Astrocyte (in vitro differentiated cells and primary cell): ENCODE results near the gene JUP. TPM values are rescaled to one million over a fixed set of nuclear protein-coding genes. Genes with fewer than 3 reads are reported as not detected.

ENCODE experiments used
- DNase-seq: peaks from one replicate; pipeline ENCODE4 v3.0.0-alpha.2; 2010; ENCODE audit warnings: low read depth
- FAIRE-seq: peaks from 2 replicates; lab custom pipeline; 2011; peaks lifted over from hg19 to GRCh38; lab: Jason Lieb, UNC
- H2AFZ ChIP-seq: 2 replicates; pipeline ENCODE4 v1.6.0; 2012; ENCODE audit warnings: low read depth, low read length, inconsistent platforms
- H3K27ac ChIP-seq: 2 replicates; pipeline ENCODE4 v1.5.1; 2011; ENCODE audit warnings: low read depth, low read length, inconsistent platforms
- H3K27me3 ChIP-seq: 2 replicates; pipeline ENCODE4 v1.6.0; 2011; ENCODE audit warnings: low read length, inconsistent platforms; ENCODE audit not compliant: insufficient read depth
- H3K36me3 ChIP-seq: 2 replicates; pipeline ENCODE4 v1.5.1; 2011; ENCODE audit warnings: low read length, inconsistent platforms; ENCODE audit not compliant: insufficient read depth
- H3K4me1 ChIP-seq: 2 replicates; pipeline ENCODE4 v1.5.1; 2011; ENCODE audit warnings: low read length, inconsistent platforms; ENCODE audit not compliant: insufficient read depth
- H3K4me2 ChIP-seq: 2 replicates; pipeline ENCODE4 v1.6.0; 2012; ENCODE audit warnings: low read length, inconsistent platforms
- H3K4me3 ChIP-seq: 2 replicates; pipeline ENCODE4 v1.5.1; 2011; ENCODE audit warnings: low read depth, mild to moderate bottlenecking, low read length, inconsistent platforms; ENCODE audit not compliant: insufficient read depth
- H3K79me2 ChIP-seq: 2 replicates; pipeline ENCODE4 v1.6.0; 2012; ENCODE audit warnings: mild to moderate bottlenecking, low read length, inconsistent platforms; ENCODE audit not compliant: insufficient read depth
- H3K9ac ChIP-seq: 2 replicates; pipeline ENCODE4 v1.6.0; 2012; ENCODE audit warnings: mild to moderate bottlenecking, low read length, inconsistent platforms
- H3K9me3 ChIP-seq: 2 replicates; pipeline ENCODE4 v1.5.1; 2012; ENCODE audit warnings: low read depth, mild to moderate bottlenecking, low read length, inconsistent platforms; ENCODE audit not compliant: insufficient read depth
- H4K20me1 ChIP-seq: 2 replicates; pipeline ENCODE4 v1.6.0; 2012; ENCODE audit warnings: low read length, inconsistent platforms; ENCODE audit not compliant: insufficient read depth
- H3K27ac Mint-ChIP-seq: one replicate; pipeline ENCODE4 v1.8.0; 2021; ENCODE audit warnings: mild to moderate bottlenecking, mixed read lengths; ENCODE audit not compliant: unreplicated experiment
- H3K27me3 Mint-ChIP-seq: one replicate; pipeline ENCODE4 v1.8.0; 2021; ENCODE audit warnings: low read depth, mixed read lengths; ENCODE audit not compliant: unreplicated experiment
- H3K36me3 Mint-ChIP-seq: one replicate; pipeline ENCODE4 v1.8.0; 2021; ENCODE audit warnings: low read depth, mixed read lengths; ENCODE audit not compliant: unreplicated experiment
- H3K4me1 Mint-ChIP-seq: one replicate; pipeline ENCODE4 v1.8.0; 2021; ENCODE audit warnings: low read depth, mixed read lengths; ENCODE audit not compliant: unreplicated experiment
- H3K4me3 Mint-ChIP-seq: one replicate; pipeline ENCODE4 v1.8.0; 2021; ENCODE audit warnings: mild to moderate bottlenecking, moderate library complexity, mixed read lengths; ENCODE audit not compliant: unreplicated experiment
- H3K9me3 Mint-ChIP-seq: one replicate; pipeline ENCODE4 v1.8.0; 2021; ENCODE audit warnings: mild to moderate bottlenecking, mixed read lengths; ENCODE audit not compliant: unreplicated experiment
- CTCF ChIP-seq: IDR thresholded peaks from 2 replicates; pipeline ENCODE4 v1.5.1; 2011; ENCODE audit warnings: low read depth, mild to moderate bottlenecking, inconsistent platforms, low read length, moderate library complexity; ENCODE audit not compliant: insufficient read depth
- EZH2 ChIP-seq: IDR thresholded peaks from 2 replicates; pipeline ENCODE4 v1.6.1; 2012; ENCODE audit warnings: mild to moderate bottlenecking, low read length, inconsistent platforms; ENCODE audit not compliant: insufficient read depth
- total RNA-seq: library from RNA; stranded (reverse); gene quantifications from 2 replicates; pipeline ENCODE4 v1.2.1, GENCODE V29; 2021

JUP gene
- total RNA-seq, 1 donor from 2014 or later, result 236 TPM

- Histone ChIP-seq H3K4me3 (no peak overlapping the region), H3K36me3 (peaks cover 19% of the 10 kb centered on the region), H3K9me3 (no peaks in the 10 kb centered on the region), H3K4me2 (peak overlapping the region; percentile 41), H3K79me2 (peaks cover 58% of the 10 kb centered on the region), H3K9ac (no peak overlapping the region), H3K27me3 (no peaks in the 10 kb centered on the region), H3K27ac (no peak overlapping the region), H4K20me1 (peaks cover 68% of the 10 kb centered on the region), H3K4me1 (peaks cover 22% of the 10 kb centered on the region), H2AFZ (no peak overlapping the region)
- TF ChIP-seq EZH2, result no peak
- no peak for TF ChIP-seq CTCF
- Mint-ChIP-seq H3K27ac (peak overlapping the region; percentile 58), H3K9me3 (no peaks in the 10 kb centered on the region), H3K4me3 (peak overlapping the region; percentile 66), H3K36me3 (peaks cover 11% of the 10 kb centered on the region), H3K27me3 (no peaks in the 10 kb centered on the region), H3K4me1 (peaks cover 10% of the 10 kb centered on the region)
- FAIRE-seq (no peak), DNase-seq (no peak)
These were observed 30.3 kb upstream of the JUP start for GRCh38 chr17:41816637-41817320.

GRCh38 chr17:41814195-41814594, 27.7 kb upstream of the JUP start:
- FAIRE-seq, result no peak
- peak overlapping the region; percentile 93 for H3K4me3 ChIP-seq
- H3K27ac ChIP-seq, result peak overlapping the region; percentile 76

More at GRCh38 chr17:41814195-41814594, 27.7 kb upstream of the JUP start:
- H3K4me1 Mint-ChIP-seq, result peaks cover 22% of the 10 kb centered on the region
- peak overlapping the region; percentile 98 for H3K4me3 Mint-ChIP-seq
- H3K4me2 ChIP-seq, result peak overlapping the region; percentile 96
- peak; percentile 26 for DNase-seq
- peaks cover 10% of the 10 kb centered on the region for H3K36me3 ChIP-seq
- peaks cover 67% of the 10 kb centered on the region for H4K20me1 ChIP-seq
- H3K27me3 Mint-ChIP-seq, result no peaks in the 10 kb centered on the region
- TF ChIP-seq EZH2 (no peak), CTCF (no peak)
- H3K79me2 ChIP-seq, result peaks cover 80% of the 10 kb centered on the region
- H3K9ac ChIP-seq, result peak overlapping the region; percentile 96
- H3K4me1 ChIP-seq, result peaks cover 36% of the 10 kb centered on the region
- H3K27me3 ChIP-seq, result no peaks in the 10 kb centered on the region
- H3K27ac Mint-ChIP-seq, result peak overlapping the region; percentile 99
- no peak overlapping the region for H2AFZ ChIP-seq
- no peaks in the 10 kb centered on the region for H3K9me3 ChIP-seq
- H3K36me3 Mint-ChIP-seq, result peaks cover 11% of the 10 kb centered on the region
- H3K9me3 Mint-ChIP-seq, result no peaks in the 10 kb centered on the region
